Neural progenitor cell (in vitro differentiated cells): ENCODE measurements around the gene SYCN. TPM values are rescaled to one million over a fixed set of nuclear protein-coding genes. Genes with fewer than 3 reads are reported as not detected.
"Not testable (repeated sequence)": the region's sequence is repeated elsewhere in the genome, so short reads cannot be mapped to it uniquely, and the experiment has no call there.

ENCODE experiments used
- DNase-seq: peaks from one replicate; pipeline ENCODE4 v3.0.0-alpha.2; 2016; ENCODE audit warnings: low spot score
- H2AFZ ChIP-seq: fragments of 200-600 bp; sonication (generic); replicated peaks from 2 replicates; pipeline ENCODE4 v1.6.1; 2016; ENCODE audit warnings: antibody characterized with exemption
- H3F3A ChIP-seq: fragments of 200-600 bp; sonication (generic); 2 replicates; pipeline ENCODE4 v1.6.1; 2016; ENCODE audit warnings: antibody characterized with exemption, low read depth
- H3K27ac ChIP-seq: fragments of 200-600 bp; sonication (generic); 2 replicates; pipeline ENCODE4 v1.5.1; 2016; ENCODE audit warnings: mild to moderate bottlenecking
- H3K27me3 ChIP-seq: fragments of 200-600 bp; sonication (generic); 2 replicates; pipeline ENCODE4 v1.6.1; 2016; ENCODE audit warnings: mild to moderate bottlenecking, moderate library complexity
- H3K36me3 ChIP-seq: fragments of 200-600 bp; sonication (generic); 2 replicates; pipeline ENCODE4 v1.5.1; 2016
- H3K4me1 ChIP-seq: fragments of 200-600 bp; sonication (generic); 2 replicates; pipeline ENCODE4 v1.6.1; 2016; ENCODE audit warnings: mixed run types
- H3K4me2 ChIP-seq: fragments of 200-600 bp; sonication (generic); 2 replicates; pipeline ENCODE4 v1.6.1; 2016
- H3K4me3 ChIP-seq: fragments of 200-600 bp; sonication (generic); 2 replicates; pipeline ENCODE4 v1.5.1; 2016
- H3K79me2 ChIP-seq: fragments of 200-600 bp; sonication (generic); 2 replicates; pipeline ENCODE4 v1.6.1; 2016; ENCODE audit warnings: low read depth
- H3K9ac ChIP-seq: fragments of 200-600 bp; sonication (generic); 2 replicates; pipeline ENCODE4 v1.6.1; 2016
- H3K9me3 ChIP-seq: fragments of 200-600 bp; sonication (generic); 2 replicates; pipeline ENCODE4 v1.5.1; 2016; ENCODE audit warnings: low read depth
- H4K20me1 ChIP-seq: fragments of 200-600 bp; sonication (generic); 2 replicates; pipeline ENCODE4 v1.6.1; 2016; ENCODE audit warnings: low read depth
- H3K27ac Mint-ChIP-seq: 3 replicates; pipeline ENCODE4 v1.8.0; 2021; ENCODE audit warnings: mixed read lengths
- H3K27me3 Mint-ChIP-seq: 2 replicates; pipeline ENCODE4 v1.8.0; 2022; ENCODE audit warnings: low read depth, mild to moderate bottlenecking, inconsistent platforms, moderate library complexity, mixed read lengths; ENCODE audit not compliant: insufficient read depth
- H3K36me3 Mint-ChIP-seq: 3 replicates; pipeline ENCODE4 v1.8.0; 2021; ENCODE audit warnings: mixed read lengths
- H3K4me1 Mint-ChIP-seq: 3 replicates; pipeline ENCODE4 v1.8.0; 2021; ENCODE audit warnings: mixed read lengths
- H3K4me3 Mint-ChIP-seq: 3 replicates; pipeline ENCODE4 v1.8.0; 2021; ENCODE audit warnings: mild to moderate bottlenecking, moderate library complexity, mixed read lengths
- H3K9me3 Mint-ChIP-seq: 3 replicates; pipeline ENCODE4 v1.8.0; 2020; ENCODE audit warnings: mixed read lengths
- CTCF ChIP-seq: fragments of 200-600 bp; sonication (generic); IDR thresholded peaks from 2 replicates; pipeline ENCODE4 v1.5.1; 2017; ENCODE audit warnings: antibody characterized with exemption, mild to moderate bottlenecking
- EZH2 ChIP-seq: fragments of 200-600 bp; sonication (generic); IDR thresholded peaks from 2 replicates; pipeline ENCODE4 v1.6.1; 2017; ENCODE audit warnings: antibody characterized with exemption, mild to moderate bottlenecking, moderate library complexity
- EZH2phosphoT487 ChIP-seq: fragments of 200-600 bp; sonication (generic); IDR thresholded peaks from 2 replicates; pipeline ENCODE4 v1.6.1; 2017; ENCODE audit warnings: antibody characterized with exemption
- total RNA-seq: library from RNA; depleted of rRNA; stranded (reverse); fragments of >200 nt; gene quantifications from 2 replicates; pipeline ENCODE4 v1.2.3, GENCODE V29; 2015; ENCODE audit warnings: low replicate concordance

The SYCN gene
- total RNA-seq, 1 donor from 2014 or later = not detected

- Histone ChIP-seq H3K27me3 (peaks cover 78% of the 10 kb centered on the region), H3K79me2 (no peaks in the 10 kb centered on the region)
Measured at GRCh38 chr19:39247701-39248664, 43.9 kb upstream of the SYCN start.

GRCh38 chr19:39246951-39247669 is 43.0 kb upstream of the SYCN start:
- Histone ChIP-seq H3K4me1 (no peaks in the 10 kb centered on the region), H3K36me3 (no peaks in the 10 kb centered on the region), H3F3A (no peaks in the 10 kb centered on the region), H3K27ac (no peak overlapping the region), H3K79me2 (no peaks in the 10 kb centered on the region), H3K9me3 (no peaks in the 10 kb centered on the region), H2AFZ (peak overlapping the region; percentile 89), H3K4me2 (peak overlapping the region; percentile 62), H3K4me3 (peak overlapping the region; percentile 27), H3K27me3 (peaks cover 71% of the 10 kb centered on the region), H4K20me1 (no peaks in the 10 kb centered on the region), H3K9ac (no peak overlapping the region)
- no peak for TF ChIP-seq EZH2phosphoT487
- no peak for TF ChIP-seq CTCF
- no peak for TF ChIP-seq EZH2
- peak overlapping the region; percentile 75 for H3K4me3 Mint-ChIP-seq
- H3K27me3 Mint-ChIP-seq = peaks cover 31% of the 10 kb centered on the region
- H3K4me1 Mint-ChIP-seq = peaks cover 7% of the 10 kb centered on the region
- DNase-seq = peak; percentile 59
- H3K36me3 Mint-ChIP-seq = no peaks in the 10 kb centered on the region
- H3K9me3 Mint-ChIP-seq = no peaks in the 10 kb centered on the region
- H3K27ac Mint-ChIP-seq = no peak overlapping the region

More at GRCh38 chr19:39247701-39248664, 43.9 kb upstream of the SYCN start:
- Histone ChIP-seq H3K4me3 (peak overlapping the region; percentile 27), H3K36me3 (no peaks in the 10 kb centered on the region), H3F3A (no peaks in the 10 kb centered on the region), H3K9ac (no peak overlapping the region), H3K9me3 (no peaks in the 10 kb centered on the region), H3K4me1 (no peaks in the 10 kb centered on the region), H3K4me2 (peak overlapping the region; percentile 62), H3K27ac (no peak overlapping the region), H2AFZ (peak overlapping the region; percentile 89), H4K20me1 (no peaks in the 10 kb centered on the region)
- TF ChIP-seq CTCF (no peak), EZH2phosphoT487 (peak; percentile 97), EZH2 (peak; percentile 85)
- H3K36me3 Mint-ChIP-seq = no peaks in the 10 kb centered on the region
- DNase-seq = peak; percentile 67
- no peaks in the 10 kb centered on the region for H3K9me3 Mint-ChIP-seq
- no peak overlapping the region for H3K4me3 Mint-ChIP-seq
- no peak overlapping the region for H3K27ac Mint-ChIP-seq
- H3K4me1 Mint-ChIP-seq = peaks cover 7% of the 10 kb centered on the region
- peaks cover 32% of the 10 kb centered on the region for H3K27me3 Mint-ChIP-seq

- H2AFZ ChIP-seq, H3K9me3 Mint-ChIP-seq, H3K36me3 ChIP-seq, H3K4me1 Mint-ChIP-seq, DNase-seq, H3K79me2 ChIP-seq, H3F3A ChIP-seq, H3K9me3 ChIP-seq, H3K4me2 ChIP-seq, H3K4me3 ChIP-seq, H3K4me3 Mint-ChIP-seq, H3K4me1 ChIP-seq, H4K20me1 ChIP-seq, H3K27ac Mint-ChIP-seq, H3K36me3 Mint-ChIP-seq, H3K9ac ChIP-seq, H3K27ac ChIP-seq: not testable (repeated sequence)
- H3K27me3 Mint-ChIP-seq = peaks cover 27% of the 10 kb centered on the region
- peaks cover 66% of the 10 kb centered on the region for H3K27me3 ChIP-seq
Measured at GRCh38 chr19:39245166-39245565, 41.1 kb upstream of the SYCN start.

- H2AFZ ChIP-seq, H3K36me3 Mint-ChIP-seq, DNase-seq, H3K4me3 ChIP-seq, H3K36me3 ChIP-seq, H3K4me2 ChIP-seq, H3K79me2 ChIP-seq, H3K4me1 Mint-ChIP-seq, H4K20me1 ChIP-seq, H3K9me3 Mint-ChIP-seq, H3K9me3 ChIP-seq, H3K4me3 Mint-ChIP-seq, H3K27ac ChIP-seq, H3K4me1 ChIP-seq, H3K27ac Mint-ChIP-seq, H3K9ac ChIP-seq, H3F3A ChIP-seq: not testable (repeated sequence)
- peaks cover 27% of the 10 kb centered on the region for H3K27me3 Mint-ChIP-seq
- peaks cover 63% of the 10 kb centered on the region for H3K27me3 ChIP-seq
Measured at GRCh38 chr19:39244410-39245100, 40.5 kb upstream of the SYCN start, which contains the start of gene IFNL3. TSS of gene IFNL3 (minus strand) at chr19:39245006. CDS start at chr19:39244967, 39 bp downstream.

- DNase-seq, H3K4me3 Mint-ChIP-seq, H3K27ac Mint-ChIP-seq, H3K36me3 Mint-ChIP-seq, H4K20me1 ChIP-seq, H2AFZ ChIP-seq, H3K36me3 ChIP-seq, H3K4me3 ChIP-seq, H3F3A ChIP-seq, H3K79me2 ChIP-seq, H3K27ac ChIP-seq, H3K9ac ChIP-seq, H3K9me3 ChIP-seq, H3K4me2 ChIP-seq, H3K4me1 ChIP-seq, H3K9me3 Mint-ChIP-seq, H3K4me1 Mint-ChIP-seq: not testable (repeated sequence)
- peaks cover 20% of the 10 kb centered on the region for H3K27me3 Mint-ChIP-seq
- peaks cover 60% of the 10 kb centered on the region for H3K27me3 ChIP-seq
Measured at GRCh38 chr19:39243741-39244140, 39.7 kb upstream of the SYCN start.
